K562 treated with DMSO at 1 percent for 24 hours (cell line): Measurements from ENCODE around the gene WASHC2C. TPM values are rescaled to one million over a fixed set of nuclear protein-coding genes. Genes with fewer than 3 reads are reported as not detected.

ENCODE experiments used
- total RNA-seq: library from RNA; unstranded; fragments of 300-600 nt; gene quantifications from 2 replicates; pipeline ENCODE4 v1.2.3, GENCODE V29; 2022; ENCODE audit warnings: low read depth; ENCODE audit not compliant: insufficient read depth

Gene WASHC2C
- 20.0 and 22.2 TPM in 2 replicates for total RNA-seq

GRCh38 chr10:45726703-45727420, at the start of gene WASHC2C:
Gene WASHC2C, plus strand, starts transcription at chr10:45727266. Its CDS starts 52 bp downstream, at chr10:45727318.

Other genes with a start within 250 kb of the WASHC2C start
- gene ZFAND4, start 54.5 kb upstream of the WASHC2C start, total RNA-seq: 2.5 and 2.8 TPM in 2 replicates
- gene AGAP4, start 120.2 kb downstream of the WASHC2C start, total RNA-seq: 10.1 and 15.5 TPM in 2 replicates
- gene TIMM23, start 245.2 kb downstream of the WASHC2C start, total RNA-seq: 89.1 and 90.9 TPM in 2 replicates